NCI-H2171 (cell line): ENCODE measurements around the gene MPC1.
"Not testable (repeated sequence)": the region's sequence is repeated elsewhere in the genome, so short reads cannot be mapped to it uniquely, and the experiment has no call there.

ENCODE experiments used
- DNase-seq: peaks from one replicate; lab custom pipeline; 2025; lab: John Stamatoyannopoulos, UW

Gene MPC1

DNA sequence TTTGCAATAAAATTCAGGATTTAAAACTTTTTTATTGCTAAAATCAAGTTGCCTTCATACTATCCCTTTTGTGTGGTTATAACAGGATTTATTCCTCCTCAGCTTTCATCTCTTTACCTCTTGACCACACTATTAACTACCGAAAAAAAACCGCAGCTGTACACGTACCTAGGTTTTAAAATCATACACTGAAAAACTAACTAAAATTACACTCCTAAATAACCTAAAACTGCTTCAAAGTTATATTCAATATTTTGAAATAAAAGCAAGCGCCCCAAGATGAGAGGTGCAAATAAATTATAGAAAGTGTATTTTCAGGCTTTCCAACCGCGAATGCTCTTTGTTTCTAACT lies 1.4 kb downstream of the MPC1 start:
- no peak for DNase-seq

DNA sequence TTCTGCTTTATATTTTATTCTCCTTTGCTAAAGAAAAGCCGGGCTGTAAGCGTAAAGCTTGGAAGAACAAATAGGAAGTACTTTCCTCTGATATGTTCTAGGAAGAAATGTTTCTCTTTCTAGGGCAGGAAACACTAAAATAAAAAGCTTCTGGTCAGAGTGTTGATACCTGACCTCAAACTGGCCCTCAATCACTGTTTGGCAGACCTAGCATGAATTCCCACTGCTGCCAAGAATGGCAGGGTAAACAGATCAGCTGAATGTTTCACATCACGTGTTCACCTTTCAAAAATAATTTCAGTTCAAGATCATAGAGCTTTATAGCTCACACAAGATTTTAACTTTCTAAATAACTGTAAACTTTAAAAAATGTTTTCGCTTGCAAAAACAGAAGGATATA lies 2.9 kb downstream of the MPC1 start:
- DNase-seq: no peak

DNA sequence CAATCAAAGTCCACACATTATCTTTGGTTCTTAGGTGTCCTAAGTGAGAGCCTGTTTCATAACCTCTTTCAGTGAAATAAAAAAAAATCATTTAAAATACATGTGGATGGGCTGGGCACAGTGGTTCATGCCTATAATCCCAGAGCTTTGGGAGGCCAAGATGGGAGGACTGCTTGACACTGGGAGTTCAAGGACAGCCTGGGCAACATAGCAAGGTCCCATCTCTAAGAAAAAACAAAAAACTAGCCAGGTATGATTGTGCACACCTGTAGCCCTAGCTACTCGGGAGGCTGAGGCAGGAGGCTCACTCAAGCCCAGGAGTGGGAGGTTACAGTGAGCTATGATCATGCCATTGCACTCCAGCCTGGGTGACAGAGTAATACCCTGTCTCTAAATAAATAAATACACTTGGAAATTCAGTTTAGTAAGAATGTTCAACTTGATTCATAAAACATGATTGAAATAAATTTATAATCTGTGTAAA lies 3.6 kb downstream of the MPC1 start:
- no peak for DNase-seq

DNA sequence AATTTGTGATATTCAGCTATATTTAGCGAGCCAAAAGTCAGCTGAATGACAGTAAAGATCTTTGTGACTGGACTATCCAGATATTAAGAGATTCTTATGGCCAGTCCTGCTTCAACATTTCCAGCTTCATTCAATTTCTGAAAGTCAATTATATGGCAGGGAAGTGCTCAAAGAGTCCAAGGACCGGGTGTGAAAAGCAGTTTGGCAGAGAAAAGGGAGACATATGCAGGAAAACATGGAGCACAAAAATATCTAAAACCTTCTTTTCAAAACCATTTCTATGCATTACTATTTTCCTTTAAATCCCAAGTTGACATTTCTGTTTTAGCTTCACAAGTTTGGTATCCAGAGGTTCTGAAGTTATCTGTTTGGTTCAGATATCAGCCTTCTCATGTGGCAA lies 5.0 kb downstream of the MPC1 start:
- no peak for DNase-seq

DNA sequence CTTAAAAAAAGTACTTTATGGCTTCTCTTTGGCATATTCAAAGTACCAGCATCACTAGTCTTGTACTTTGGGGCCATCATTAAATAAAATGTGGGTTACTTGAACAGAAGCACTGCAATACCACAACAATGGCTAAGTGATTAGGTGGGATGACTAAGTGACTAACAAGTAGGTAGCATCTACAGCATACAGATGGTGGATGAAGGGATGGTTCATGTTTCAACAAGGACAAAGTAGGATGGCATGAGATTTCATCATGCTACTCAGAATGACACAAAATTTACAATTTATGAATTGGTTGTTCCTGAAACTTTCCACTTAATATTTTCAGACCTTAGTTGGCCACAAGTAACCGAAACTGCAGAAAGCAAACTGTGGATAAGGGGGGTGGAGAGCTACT lies 7.7 kb downstream of the MPC1 start:
- no peak for DNase-seq

DNA sequence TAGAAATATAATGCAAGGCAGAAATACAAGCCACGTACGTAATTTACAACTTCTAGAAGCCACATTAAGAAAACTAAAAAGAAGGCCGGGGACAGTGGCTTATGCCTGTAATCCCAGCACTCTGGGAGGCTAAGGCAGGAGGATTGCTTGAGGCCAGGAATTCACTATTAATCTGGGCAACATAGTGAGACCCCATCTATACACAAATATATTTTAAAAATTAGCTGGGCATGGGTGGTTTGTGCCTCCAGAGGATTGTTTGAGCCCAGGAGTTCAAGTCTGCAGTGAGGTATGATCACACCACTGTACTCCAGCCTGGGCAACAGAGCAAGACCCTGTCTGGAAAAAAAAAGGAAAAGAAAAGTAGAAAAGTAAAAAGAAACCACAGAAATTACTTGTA lies 12.3 kb downstream of the MPC1 start:
- no peak for DNase-seq

DNA sequence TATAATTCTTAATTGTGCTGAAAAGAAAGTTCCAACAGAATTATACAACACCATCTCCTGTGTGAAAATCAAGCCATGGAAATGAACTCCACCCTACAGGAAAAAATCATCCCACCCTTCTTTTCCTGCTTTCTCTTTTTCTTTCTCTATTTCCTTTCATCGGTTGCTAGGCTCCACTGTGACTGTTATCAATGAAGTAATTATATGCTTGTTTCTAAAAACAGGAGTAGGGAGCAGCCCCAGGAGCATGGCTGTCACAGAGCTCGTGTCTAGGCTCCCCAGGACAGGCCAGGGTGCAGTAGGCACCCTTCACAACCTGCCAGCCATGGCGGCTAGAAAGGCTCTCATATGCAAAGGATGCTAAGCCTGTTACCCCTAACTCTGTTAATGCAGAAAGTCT lies 13.0 kb downstream of the MPC1 start:
- DNase-seq: no peak

DNA sequence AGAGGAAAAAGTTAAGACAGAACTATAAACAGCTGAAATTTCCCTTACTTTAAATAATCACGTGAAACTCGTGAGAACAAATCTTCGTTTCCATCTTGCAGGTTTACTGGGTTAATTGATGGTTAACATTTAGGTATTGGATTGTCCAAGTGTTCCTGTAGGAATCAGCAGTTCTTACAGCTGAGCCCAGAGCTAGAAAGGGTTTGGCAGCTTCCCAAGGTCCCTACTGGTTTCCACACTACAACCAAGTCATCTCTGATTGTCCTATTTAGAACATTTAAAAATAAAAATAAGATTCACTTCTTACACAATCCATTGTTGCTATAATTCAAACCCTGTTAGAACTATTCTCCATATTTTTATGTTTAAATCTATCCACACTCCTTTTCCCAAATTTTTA lies 15.8 kb downstream of the MPC1 start:
- DNase-seq: no peak

DNA sequence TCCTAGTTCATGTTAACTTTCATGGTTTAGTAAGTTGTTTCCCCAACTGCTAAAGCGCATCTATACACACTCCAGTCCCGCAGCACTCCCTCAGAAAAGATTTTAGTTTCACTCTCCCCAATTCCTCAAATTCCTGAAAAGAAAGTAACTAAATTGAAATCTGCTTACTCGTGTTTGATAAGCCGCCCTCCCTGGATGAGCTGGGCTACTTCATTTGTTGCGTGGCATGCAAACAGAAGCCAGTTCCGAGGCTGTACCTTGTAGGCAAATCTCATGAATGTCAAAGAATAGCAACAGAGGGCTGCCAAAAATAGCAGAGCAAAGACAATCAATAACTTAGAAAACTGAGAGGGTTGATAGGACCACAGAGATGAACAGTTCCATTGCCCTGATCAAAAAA lies 16.9 kb downstream of the MPC1 start:
- DNase-seq: no peak

DNA sequence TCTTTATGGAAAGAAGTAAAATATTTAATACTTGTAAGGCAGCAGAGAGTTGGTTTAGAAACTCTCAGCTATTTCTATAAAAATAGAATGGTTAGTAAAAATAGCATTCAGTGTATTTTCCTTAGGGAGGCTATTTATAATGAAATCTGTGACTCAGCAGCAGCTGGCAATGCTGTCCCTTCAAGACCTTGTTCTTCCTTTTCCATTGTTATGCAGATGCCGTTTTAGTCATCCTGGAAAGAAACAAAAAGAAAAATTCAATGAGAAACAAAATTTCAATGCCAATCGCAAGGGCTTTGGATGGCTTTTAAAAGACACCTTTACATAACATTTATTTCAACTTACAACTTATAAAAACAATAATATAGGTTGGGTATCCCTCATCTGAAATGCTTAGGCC lies 17.5 kb downstream of the MPC1 start:
- DNase-seq: no peak

DNA sequence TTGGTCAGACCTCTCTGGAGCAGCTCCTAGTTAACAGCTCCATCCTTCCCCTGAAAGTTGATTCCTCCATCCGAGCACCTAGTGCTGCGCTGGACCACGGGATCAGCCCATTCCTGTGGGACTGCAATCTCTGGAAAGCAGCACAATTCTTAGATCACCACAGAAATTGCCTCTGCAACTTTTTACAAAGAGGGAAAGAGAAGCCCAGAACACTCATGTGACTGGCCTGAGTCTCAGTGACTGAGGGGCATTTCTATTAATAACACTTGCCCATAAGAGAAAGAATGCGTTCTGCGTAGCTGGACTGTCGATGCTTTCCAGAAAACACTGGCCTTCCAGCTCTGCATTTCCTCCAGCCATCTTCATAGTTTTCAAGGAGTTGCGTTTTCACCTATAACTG lies 18.3 kb downstream of the MPC1 start:
- DNase-seq: no peak

DNA sequence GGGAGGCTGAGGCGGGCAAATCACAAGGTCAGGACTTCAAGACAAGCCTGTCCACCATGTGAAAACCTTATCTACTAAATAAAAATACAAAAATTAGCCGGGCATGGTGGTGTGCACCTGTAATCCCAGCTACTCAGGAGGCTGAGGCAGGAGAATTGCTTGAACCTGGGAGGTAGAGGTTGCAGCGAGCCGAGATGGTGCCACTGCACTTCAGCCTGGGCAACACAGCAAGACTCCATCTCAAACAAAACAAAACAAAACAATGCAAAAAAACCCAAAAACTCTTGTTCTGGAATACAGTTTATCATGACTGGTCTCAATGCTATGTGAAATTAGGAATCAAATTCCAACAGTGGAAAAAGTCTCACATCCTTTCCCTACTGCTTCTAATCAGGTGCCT lies 20.3 kb downstream of the MPC1 start:
- DNase-seq: not testable (repeated sequence)

DNA sequence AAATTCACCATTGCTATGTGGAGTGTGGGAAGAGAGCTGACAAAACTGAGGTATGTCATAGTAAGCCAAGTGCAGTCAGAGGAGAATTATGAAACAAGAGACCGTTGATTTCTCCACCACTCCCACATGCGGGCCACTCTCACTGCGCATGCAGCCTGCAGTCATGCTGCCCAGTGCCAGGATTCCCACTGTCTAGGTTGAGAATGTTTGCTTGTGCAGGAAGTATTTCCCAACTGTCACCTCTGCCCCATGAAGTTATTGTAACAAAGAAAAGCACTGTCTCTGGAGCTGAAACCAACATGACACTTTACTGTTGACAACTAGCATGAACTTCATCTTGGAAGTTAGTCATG lies 21.7 kb downstream of the MPC1 start:
- no peak for DNase-seq

DNA sequence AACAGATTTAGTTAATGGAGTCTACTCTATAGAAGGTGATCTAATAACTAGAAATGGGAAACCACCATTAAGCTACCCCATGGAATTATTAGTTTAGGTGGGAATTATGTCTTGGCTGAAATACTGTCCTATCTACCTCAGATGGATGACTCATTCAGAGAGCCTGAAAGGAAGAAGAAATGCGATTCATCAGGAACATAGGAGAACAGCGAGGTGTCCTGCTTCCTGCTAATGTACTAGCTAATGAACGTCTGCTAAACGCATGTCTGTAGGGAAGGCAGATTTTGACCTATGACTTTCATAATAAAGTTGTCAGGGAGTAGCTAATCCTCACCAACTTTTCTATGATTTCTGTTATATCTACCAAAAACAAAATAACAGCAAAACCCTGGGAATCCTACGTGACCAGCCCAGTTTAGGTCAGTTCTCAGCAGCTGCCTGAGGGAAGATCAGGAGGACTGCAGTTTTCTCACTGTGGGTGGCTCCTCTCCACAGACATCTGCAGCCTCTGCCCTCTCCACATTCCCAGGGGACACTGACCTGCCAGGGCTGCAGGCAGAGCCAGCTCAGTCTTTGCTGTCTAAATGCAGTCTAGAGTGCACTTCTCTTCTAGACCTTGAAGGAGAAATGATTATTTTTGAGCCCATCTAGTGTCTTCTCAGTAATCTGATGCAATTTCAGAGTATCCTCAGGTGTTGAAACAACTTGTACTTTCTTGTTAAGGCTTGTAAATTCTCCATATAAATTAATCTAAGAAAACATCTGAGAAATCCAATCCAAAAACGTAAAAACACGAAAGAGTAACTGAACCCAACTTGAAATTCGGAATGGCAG lies 22.3 kb downstream of the MPC1 start:
- DNase-seq: no peak

DNA sequence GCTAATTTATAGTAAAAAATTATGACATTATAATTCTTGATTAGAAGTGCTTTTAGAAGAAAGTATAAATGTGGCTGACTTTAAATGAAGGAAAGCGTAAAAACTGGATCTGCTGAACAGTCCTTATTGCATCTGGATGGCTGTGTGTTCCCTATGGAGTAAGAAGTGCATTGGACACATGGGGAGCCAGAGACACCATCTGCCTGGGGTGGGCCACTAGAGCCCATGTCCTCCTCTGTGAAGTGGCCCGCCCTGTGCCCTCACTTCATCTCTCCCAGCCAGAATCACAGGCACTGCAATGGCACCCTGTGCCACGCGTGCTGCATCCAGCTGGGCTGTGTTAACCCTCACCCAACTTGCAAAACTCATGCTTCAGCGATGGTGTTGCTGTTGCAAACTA lies 27.2 kb downstream of the MPC1 start:
- no peak for DNase-seq

DNA sequence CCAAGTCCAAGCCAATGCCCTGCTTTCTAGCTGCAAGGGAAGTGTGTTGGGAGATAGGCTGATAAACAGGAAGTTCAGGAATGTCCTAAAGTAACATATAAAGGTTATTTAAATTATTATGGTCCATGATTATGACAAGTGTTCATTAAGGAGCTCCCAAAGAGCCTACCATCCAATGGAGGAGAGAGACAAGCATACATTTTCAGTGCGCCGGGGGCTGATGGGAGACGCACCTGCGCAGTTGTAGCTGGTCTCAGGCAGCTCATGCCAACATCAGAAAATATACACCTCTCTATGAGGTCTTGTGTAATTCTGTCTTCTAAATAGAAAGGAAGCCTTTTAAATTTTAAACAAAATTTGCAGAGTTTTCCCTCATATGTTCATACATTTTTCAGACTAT lies 27.8 kb downstream of the MPC1 start:
- no peak for DNase-seq

DNA sequence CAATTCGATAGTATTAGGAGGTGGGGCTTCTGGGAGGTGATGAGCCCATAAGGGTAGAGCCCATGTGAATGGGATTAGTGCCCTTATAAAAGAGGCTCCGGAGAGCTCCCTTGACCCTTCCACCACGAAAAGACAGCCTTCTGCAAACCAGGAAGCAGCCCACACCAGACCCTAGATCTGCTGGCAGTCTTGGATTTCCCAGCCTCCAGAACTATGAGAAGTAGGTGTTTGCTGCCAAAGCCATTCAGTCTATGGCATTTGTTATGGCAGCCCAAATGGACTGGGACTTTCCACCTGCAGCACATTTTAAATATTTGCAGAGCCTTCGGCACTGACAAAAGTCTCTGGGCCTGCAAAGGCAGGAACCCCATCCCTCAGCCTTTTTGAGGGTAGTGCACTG lies 28.6 kb downstream of the MPC1 start:
- DNase-seq: no peak

DNA sequence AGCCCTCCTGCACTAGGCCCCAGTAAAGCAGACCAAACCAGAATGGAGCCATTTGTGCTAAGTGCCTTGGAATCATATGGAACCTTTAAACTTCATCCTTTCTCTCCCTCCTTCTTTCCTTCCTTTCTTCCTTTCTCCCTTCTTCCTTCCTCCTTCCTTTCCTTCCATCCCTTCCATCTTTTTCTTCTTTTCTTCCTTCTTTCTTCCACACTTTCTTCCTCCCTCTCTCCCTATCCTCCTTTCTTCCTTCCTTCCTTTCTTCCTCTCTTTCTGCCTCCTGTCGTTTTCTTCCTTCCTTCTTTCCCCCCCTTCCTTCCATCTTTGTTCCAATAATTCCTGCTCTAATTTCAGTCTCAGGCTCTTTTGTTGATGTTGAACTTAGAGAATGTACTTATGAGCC lies 29.2 kb downstream of the MPC1 start:
- DNase-seq: no peak

DNA sequence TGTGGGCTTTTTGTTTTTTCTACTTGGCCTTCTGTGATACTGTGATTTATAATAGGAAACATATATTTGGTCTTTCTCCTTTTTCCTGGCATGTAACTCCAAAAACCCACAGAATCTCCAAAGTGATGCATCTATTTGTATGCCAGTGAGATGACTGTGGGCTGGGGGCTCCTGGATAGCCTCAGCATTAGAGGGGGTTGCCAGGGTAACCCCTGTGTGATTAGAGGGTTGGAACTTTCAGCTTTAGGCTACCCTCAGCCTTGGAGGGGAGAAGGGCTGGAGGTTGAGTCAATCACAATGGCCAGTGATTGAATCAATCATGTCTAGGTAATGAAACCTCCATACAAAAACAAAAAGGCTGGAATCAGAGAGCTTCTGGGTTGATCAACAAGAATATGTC lies 29.8 kb downstream of the MPC1 start:
- DNase-seq: no peak

DNA sequence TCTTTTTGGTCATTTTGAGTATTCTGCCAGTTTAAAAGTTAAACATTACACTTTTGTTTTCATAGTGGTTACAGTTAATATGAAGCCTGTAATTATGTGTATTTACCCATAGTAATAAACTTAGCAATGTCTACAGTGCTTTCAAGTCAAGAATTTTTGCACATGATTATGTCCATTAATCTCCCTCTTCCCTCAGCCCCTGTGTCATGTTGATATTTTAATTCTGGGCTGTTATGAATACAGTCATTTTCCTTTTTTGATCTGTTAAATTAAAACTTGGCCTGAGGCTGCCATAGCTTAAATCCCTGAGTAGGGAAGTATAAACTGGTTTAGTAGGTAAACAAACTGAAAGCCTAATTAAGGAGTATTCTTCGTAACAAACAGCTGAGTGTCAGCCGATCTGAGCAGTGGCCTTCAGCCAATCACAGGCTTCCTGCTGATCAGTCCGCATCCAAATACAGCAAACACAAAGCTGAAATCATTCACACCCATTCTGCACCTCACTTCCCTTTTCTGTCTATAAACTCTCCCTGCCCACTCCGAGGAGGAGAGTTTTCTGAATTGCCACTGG lies 30.9 kb downstream of the MPC1 start:
- no peak for DNase-seq

DNA sequence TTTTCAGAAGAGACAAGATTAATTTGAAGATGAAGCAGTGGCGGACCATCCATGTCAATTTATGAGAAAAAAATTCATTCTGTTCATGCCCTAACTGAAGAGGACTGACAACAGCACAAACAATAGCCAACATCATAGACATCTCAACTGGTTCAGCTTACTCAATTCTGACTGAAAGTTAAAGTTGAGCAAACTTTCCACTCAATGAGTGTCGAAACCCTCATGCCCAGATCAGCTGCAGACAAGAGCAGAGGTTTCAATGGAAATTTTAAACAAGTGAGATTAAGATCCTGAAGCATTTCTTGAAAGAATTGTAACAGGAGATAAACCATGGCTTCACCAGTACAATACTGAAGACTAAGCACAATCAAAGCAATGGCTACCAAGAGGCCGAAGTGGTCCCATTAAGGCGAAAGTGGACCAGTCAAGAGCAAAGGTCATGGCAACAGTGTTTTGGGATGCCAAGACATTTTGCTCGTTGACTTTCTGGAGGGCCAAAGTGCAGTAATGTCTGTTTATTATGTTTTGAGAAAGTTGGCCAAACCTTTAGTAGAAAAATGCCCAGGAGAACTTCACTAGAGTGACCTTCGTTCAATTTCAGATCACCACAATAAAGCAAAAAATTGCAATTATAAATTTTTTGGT lies 34.3 kb downstream of the MPC1 start:
- no peak for DNase-seq

DNA sequence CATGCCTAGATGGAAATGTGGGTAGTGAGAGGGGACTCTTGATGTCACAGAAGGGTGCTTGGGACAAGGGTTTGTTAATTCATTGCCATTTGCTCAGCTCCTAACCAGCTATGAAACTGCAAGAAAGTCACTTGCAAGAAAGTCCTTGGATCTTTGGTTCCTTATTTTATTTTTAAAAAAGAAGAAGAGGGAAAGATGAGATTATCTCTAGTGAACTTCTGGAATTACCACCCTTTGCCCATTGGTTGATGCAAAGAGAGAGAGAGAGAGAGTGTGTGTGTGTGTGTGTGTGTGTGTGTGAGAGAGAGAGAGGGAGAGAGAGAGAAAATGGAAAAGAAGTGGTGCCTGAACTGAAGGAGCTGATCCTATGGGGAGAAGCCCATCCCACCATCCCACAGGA lies 35.8 kb downstream of the MPC1 start:
- DNase-seq: no peak

DNA sequence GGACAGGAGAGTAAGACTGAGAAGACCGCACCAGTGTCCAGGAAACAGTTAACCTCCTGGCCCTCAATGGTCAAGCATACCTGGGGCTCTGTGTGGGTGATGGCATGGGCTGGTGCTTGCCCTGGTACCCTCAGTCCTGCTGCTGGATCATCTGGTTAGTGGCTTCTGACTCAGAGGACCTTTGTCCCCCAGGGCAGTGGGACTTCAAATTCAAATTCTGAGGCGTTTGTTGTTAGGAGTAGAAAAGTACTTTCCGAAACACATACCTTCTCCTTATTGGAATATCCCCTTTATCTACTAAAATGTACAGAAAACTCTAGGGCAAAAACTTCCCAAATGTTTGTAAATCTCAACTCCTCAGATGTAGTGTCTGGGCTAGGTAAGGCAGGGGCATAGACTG lies 36.3 kb downstream of the MPC1 start:
- no peak for DNase-seq

DNA sequence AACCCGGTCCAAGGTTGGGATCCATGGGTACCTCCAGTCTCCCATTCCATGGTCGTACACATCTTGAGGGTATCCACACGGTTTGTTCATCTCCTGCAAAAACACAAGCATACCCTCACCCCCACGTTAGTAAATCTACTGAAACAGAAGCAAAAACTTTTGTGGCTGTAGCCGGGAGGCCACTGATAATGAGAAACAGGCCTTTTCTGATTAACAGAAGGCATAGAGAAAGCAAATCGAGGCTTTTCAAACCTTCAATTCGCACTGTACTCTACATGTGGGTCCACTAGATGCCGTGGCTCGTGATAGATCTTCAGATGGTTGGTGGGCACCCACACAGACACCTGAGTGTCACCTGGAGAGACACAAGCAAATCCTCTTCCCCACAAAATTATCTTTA lies 37.1 kb downstream of the MPC1 start:
- not testable (repeated sequence) for DNase-seq
